Transverse colon (tissue), 4 donors: ENCODE data around the gene ATP1A2. TPM values are rescaled to one million over a fixed set of nuclear protein-coding genes. Genes with fewer than 3 reads are reported as not detected.

ENCODE experiments used
- DNase-seq: peaks from one replicate; pipeline ENCODE4 v3.0.0-alpha.2; 2019
- H3K27ac ChIP-seq, 4 donors: fragments of 200-600 bp; sonication (generic); 2 replicates each; pipeline ENCODE4 v1.5.1; 2016 to 2018; ENCODE audit warnings: inconsistent platforms in 4 of 4
- H3K27me3 ChIP-seq: fragments of 200-600 bp; sonication (generic); 2 replicates; pipeline ENCODE4 v1.5.1; 2017; ENCODE audit warnings: inconsistent platforms
- H3K36me3 ChIP-seq, 4 donors: fragments of 200-600 bp; sonication (generic); 2 replicates each; pipeline ENCODE4 v1.5.1; 2017 to 2019; ENCODE audit warnings: inconsistent platforms in 4 of 4
- H3K4me1 ChIP-seq, 4 donors: fragments of 200-600 bp; sonication (generic); 2 replicates each; pipeline ENCODE4 v1.5.1; 2017 to 2020; ENCODE audit warnings: inconsistent platforms in 4 of 4
- H3K4me3 ChIP-seq, 4 donors: fragments of 200-600 bp; sonication (generic); 1 replicate in 1 of 4; 2 replicates in 3 of 4; pipeline versions ENCODE4 v1.5.1 to v1.6.1; 2017 to 2019; ENCODE audit warnings: inconsistent platforms in 4 of 4
- H3K9me3 ChIP-seq, 2 donors: fragments of 200-600 bp; sonication (generic); 2 replicates each; pipeline ENCODE4 v1.5.1; 2017 to 2019; ENCODE audit warnings: inconsistent platforms in 2 of 2
- CTCF ChIP-seq, 5 experiments: fragments of 200-600 bp in 3 of 5; fragments of 450-650 bp in 2 of 5; sonication (generic) in 3 of 5; IDR thresholded peaks; 1 replicate in 2 of 5; 2 replicates in 3 of 5; pipeline ENCODE4 v1.5.1; 2016 to 2017; ENCODE audit warnings: antibody characterized with exemption in 5 of 5, inconsistent platforms in 3 of 5, mild to moderate bottlenecking in 2 of 5, moderate library complexity in 1 of 5
- EP300 ChIP-seq: sonication (generic); formaldehyde crosslinking; IDR thresholded peaks from one replicate; pipeline ENCODE4 v1.6.1; 2017; ENCODE audit warnings: antibody characterized with exemption, low read depth
- POLR2A ChIP-seq: fragments of 450-650 bp; IDR thresholded peaks from one replicate; pipeline ENCODE4 v1.6.1; 2016; ENCODE audit warnings: antibody characterized with exemption, mild to moderate bottlenecking, moderate library complexity
- POLR2AphosphoS5 ChIP-seq, 3 donors: sonication (generic); formaldehyde crosslinking; IDR thresholded peaks; one replicate each; pipeline ENCODE4 v1.6.1; 2016; ENCODE audit warnings: antibody characterized with exemption in 3 of 3
- WGBS, 2 donors: methylation state at CpG; one replicate each; pipeline ENCODE4 v1.1.5; 2018; ENCODE audit warnings: low coverage in 1 of 2; 5-methylcytosine and 5-hydroxymethylcytosine counted together
- in situ Hi-C, 4 donors: fragments of 200-750 bp; cut with MboI; loops; one replicate each; pipeline versions ENCODE4 v1.15.0 to v1.15.1; 2017; ENCODE audit warnings: low sequenced_read_pairs in 3 of 4, low pct_ligation_motif_present in 1 of 4, low pct_unique_long_range_greater_than_20kb in 1 of 4
- intact Hi-C: fragments of 100-400 bp; cut with DNase I; formaldehyde crosslinking; loops from one replicate; pipeline ENCODE4 v1.15.1; 2023; ENCODE audit warnings: low total_unique reads
- total RNA-seq, 4 donors: library from RNA; depleted of rRNA; stranded (reverse); fragments of >200 nt; gene quantifications; one replicate each; pipeline ENCODE4 v1.1.0, GENCODE V29; 2016

Gene ATP1A2
- total RNA-seq, 4 donors from 2014 or later: 11.4 to 40.8 (median 23.1) TPM

- Histone ChIP-seq H3K27me3 (peaks cover 3% of the 10 kb centered on the region), H3K9me3 (no peaks in the 10 kb centered on the region), H3K27ac (no peak overlapping the region), H3K4me1 (no peaks in the 10 kb centered on the region), H3K36me3 (no peaks in the 10 kb centered on the region), H3K4me3 (no peak overlapping the region)
- WGBS, 2 donors: 73 to 84% methylated on average over 5 to 13 of the region's 13 CpGs
- intact Hi-C loops: no loop called here
- no peak for DNase-seq
- in situ Hi-C loops: no loop called here
- no peak for TF ChIP-seq POLR2A
- TF ChIP-seq EP300: no peak
- TF ChIP-seq CTCF (IDR thresholded peaks at IDR 0.05): no peak
- TF ChIP-seq POLR2AphosphoS5 (IDR thresholded peaks at IDR 0.05): no peak
Observed at GRCh38 chr1:160168609-160169369, 53.2 kb downstream of the ATP1A2 start.

GRCh38 chr1:160169553-160170399 is 54.2 kb downstream of the ATP1A2 start:
- 33 to 65% methylated on average over 5 to 15 of the region's 15 CpGs for WGBS, 2 donors
- no peak for DNase-seq

DNA sequence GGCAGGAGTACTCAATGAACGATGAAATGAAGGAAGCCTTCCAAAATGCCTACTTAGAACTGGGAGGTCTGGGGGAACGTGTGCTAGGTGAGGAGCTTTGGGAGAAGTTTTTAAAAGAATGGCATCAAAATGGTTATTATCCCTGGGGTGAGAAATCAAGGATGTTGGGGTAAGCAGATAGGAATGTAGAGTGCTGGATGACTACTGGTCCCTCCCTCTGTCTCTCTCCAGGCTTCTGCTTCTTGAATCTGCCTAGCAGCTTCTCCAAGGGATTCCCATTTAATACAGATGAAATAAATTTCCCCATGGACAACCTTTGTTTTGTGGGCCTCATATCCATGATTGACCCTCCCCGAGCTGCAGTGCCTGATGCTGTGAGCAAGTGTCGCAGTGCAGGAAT is 55.8 kb downstream of the ATP1A2 start:
- H3K4me3 ChIP-seq: no peak overlapping the region
- H3K36me3 ChIP-seq: no peaks in the 10 kb centered on the region
- in situ Hi-C loops (no loop called here), intact Hi-C loops (no loop called here)
- no peak overlapping the region for H3K27ac ChIP-seq
- no peaks in the 10 kb centered on the region for H3K4me1 ChIP-seq
- peaks cover 3% of the 10 kb centered on the region for H3K27me3 ChIP-seq
- TF ChIP-seq EP300 (no peak), POLR2AphosphoS5 (IDR thresholded peaks at IDR 0.05) (no peak), POLR2A (no peak), CTCF (IDR thresholded peaks at IDR 0.05) (no peak)
- WGBS, 2 donors: 78 to 95% methylated on average over 2 to 4 of the region's 4 CpGs
- no peak for DNase-seq
- no peaks in the 10 kb centered on the region for H3K9me3 ChIP-seq

More at GRCh38 chr1:160169553-160170399, 54.2 kb downstream of the ATP1A2 start:
- Histone ChIP-seq H3K9me3 (no peaks in the 10 kb centered on the region), H3K4me1 (no peaks in the 10 kb centered on the region), H3K4me3 (no peak overlapping the region), H3K27ac (no peak overlapping the region), H3K27me3 (peaks cover 3% of the 10 kb centered on the region), H3K36me3 (no peaks in the 10 kb centered on the region)
- intact Hi-C loops: no loop called here
- in situ Hi-C loops: no loop called here
- TF ChIP-seq CTCF (IDR thresholded peaks at IDR 0.05): no peak
- TF ChIP-seq POLR2A: no peak
- TF ChIP-seq EP300: no peak
- no peak for TF ChIP-seq POLR2AphosphoS5 (IDR thresholded peaks at IDR 0.05)

GRCh38 chr1:160171980-160172379 is 56.4 kb downstream of the ATP1A2 start:
- no peak overlapping the region for H3K4me3 ChIP-seq
- no peaks in the 10 kb centered on the region for H3K9me3 ChIP-seq
- no peak overlapping the region for H3K27ac ChIP-seq
- H3K27me3 ChIP-seq: peaks cover 3% of the 10 kb centered on the region
- in situ Hi-C loops (no loop called here), intact Hi-C loops (no loop called here)
- no peaks in the 10 kb centered on the region for H3K4me1 ChIP-seq
- no peaks in the 10 kb centered on the region for H3K36me3 ChIP-seq
- no peak for TF ChIP-seq EP300
- TF ChIP-seq POLR2A: no peak
- no peak for TF ChIP-seq CTCF (IDR thresholded peaks at IDR 0.05)
- TF ChIP-seq POLR2AphosphoS5 (IDR thresholded peaks at IDR 0.05): no peak
- DNase-seq: no peak
- 62 to 66% methylated on average over 8 to 9 of the region's 9 CpGs for WGBS, 2 donors
